HCT116 (cell line): Measurements from ENCODE around the gene RASGRF2.

ENCODE experiments used
- CEBPB ChIP-seq: IDR thresholded peaks from 2 replicates; pipeline ENCODE4 v1.6.1; 2012; ENCODE audit warnings: low read depth
- EZH2 ChIP-seq: fragments of 200-600 bp; sonication (generic); IDR thresholded peaks from 2 replicates; pipeline ENCODE4 v1.6.1; 2017; ENCODE audit warnings: antibody characterized with exemption, mixed run types
- POLR2A ChIP-seq: IDR thresholded peaks from 2 replicates; pipeline ENCODE4 v1.7.0; 2011; ENCODE audit warnings: borderline replicate concordance; ENCODE audit not compliant: insufficient read depth, insufficient read length; ENCODE audit errors: extremely low read depth
- POLR2AphosphoS5 ChIP-seq: IDR thresholded peaks from 2 replicates; pipeline ENCODE4 v1.6.1; 2011; ENCODE audit warnings: mild to moderate bottlenecking, low read depth, low read length, moderate library complexity
- SIN3A ChIP-seq: IDR thresholded peaks from 2 replicates; pipeline ENCODE4 v1.6.1; 2012; ENCODE audit warnings: low read depth
- SRF ChIP-seq: IDR thresholded peaks from 2 replicates; pipeline ENCODE4 v1.6.1; 2012; ENCODE audit warnings: low read depth
- TCF7L2 ChIP-seq: IDR thresholded peaks from 2 replicates; pipeline ENCODE4 v1.7.0; 2011; ENCODE audit warnings: borderline replicate concordance, inconsistent platforms; ENCODE audit not compliant: insufficient read depth, insufficient read length; ENCODE audit errors: extremely low read depth
- YY1 ChIP-seq: IDR thresholded peaks from 2 replicates; pipeline ENCODE4 v1.6.1; 2011; ENCODE audit warnings: low read length, low read depth, moderate library complexity, mild to moderate bottlenecking; ENCODE audit not compliant: insufficient replicate concordance; ENCODE audit errors: extremely low read depth
- ZFX ChIP-seq: fragments of 450-650 bp; IDR thresholded peaks from 2 replicates; pipeline ENCODE4 v1.6.1; 2017
- ZNF274 ChIP-seq: fragments of 200-500 bp; sonication (Bioruptor generic); IDR thresholded peaks from 2 replicates; pipeline ENCODE4 v1.6.1; 2014; ENCODE audit warnings: mild to moderate bottlenecking, low read depth, low read length, inconsistent platforms
- TF ChIP-seq, protein P1 (sequence below), 3 experiments: fragments of 200-600 bp in 1 of 3; sonication (generic) in 1 of 3; IDR thresholded peaks in 2 of 3; conservative IDR thresholded peaks in 1 of 3; 2 replicates each; pipeline ENCODE4 v1.5.1; 2012 to 2017; ENCODE audit warnings: low read depth in 2 of 3, low read length in 2 of 3, antibody characterized with exemption in 1 of 3, borderline replicate concordance in 1 of 3, control low read depth in 1 of 3, mild to moderate bottlenecking in 1 of 3, mixed read lengths in 1 of 3, mixed run types in 1 of 3, moderate library complexity in 1 of 3; ENCODE audit not compliant: insufficient read depth in 1 of 3
- TF ChIP-seq, protein P2 (sequence below): IDR thresholded peaks from 2 replicates; pipeline ENCODE4 v1.6.1; 2012

DNA sequence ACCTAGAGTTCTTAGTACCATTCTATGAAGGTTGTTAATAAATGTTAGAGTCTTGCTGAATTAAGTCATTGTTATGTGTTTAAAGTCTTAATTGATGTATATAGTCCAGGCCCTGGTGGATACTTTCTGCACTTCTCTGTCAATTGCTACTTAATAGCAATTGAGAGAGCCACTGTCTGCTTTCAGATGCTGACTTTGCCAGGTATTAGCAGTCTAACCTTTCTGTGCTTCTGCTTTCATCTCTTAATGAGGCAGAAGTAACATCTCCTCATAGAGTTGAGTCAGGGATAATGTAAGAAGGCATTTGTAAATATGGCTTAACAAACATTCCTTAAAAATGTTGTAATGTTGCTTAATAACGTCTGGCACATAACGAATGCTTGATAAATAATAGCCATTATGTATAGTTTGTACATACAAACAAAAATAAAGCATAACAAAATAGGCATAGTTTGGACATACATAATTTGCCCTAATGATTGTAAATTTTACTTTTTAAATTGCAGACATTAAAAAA, 28.3 kb downstream of the RASGRF2 start:
- TF ChIP-seq, protein P1, sequence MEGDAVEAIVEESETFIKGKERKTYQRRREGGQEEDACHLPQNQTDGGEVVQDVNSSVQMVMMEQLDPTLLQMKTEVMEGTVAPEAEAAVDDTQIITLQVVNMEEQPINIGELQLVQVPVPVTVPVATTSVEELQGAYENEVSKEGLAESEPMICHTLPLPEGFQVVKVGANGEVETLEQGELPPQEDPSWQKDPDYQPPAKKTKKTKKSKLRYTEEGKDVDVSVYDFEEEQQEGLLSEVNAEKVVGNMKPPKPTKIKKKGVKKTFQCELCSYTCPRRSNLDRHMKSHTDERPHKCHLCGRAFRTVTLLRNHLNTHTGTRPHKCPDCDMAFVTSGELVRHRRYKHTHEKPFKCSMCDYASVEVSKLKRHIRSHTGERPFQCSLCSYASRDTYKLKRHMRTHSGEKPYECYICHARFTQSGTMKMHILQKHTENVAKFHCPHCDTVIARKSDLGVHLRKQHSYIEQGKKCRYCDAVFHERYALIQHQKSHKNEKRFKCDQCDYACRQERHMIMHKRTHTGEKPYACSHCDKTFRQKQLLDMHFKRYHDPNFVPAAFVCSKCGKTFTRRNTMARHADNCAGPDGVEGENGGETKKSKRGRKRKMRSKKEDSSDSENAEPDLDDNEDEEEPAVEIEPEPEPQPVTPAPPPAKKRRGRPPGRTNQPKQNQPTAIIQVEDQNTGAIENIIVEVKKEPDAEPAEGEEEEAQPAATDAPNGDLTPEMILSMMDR (IDR thresholded peaks at IDR 0.05 in 2 of 3, conservative IDR thresholded peaks at IDR 0.05 in 1 of 3; ENCODE audit: borderline replicate concordance in 1 of 3, insufficient read depth in 1 of 3, low read depth in 2 of 3, low read length in 2 of 3), result no peak
- no peak for TF ChIP-seq EZH2
- TF ChIP-seq SIN3A, result no peak
- TF ChIP-seq ZNF274, result no peak
- TF ChIP-seq, protein P2, sequence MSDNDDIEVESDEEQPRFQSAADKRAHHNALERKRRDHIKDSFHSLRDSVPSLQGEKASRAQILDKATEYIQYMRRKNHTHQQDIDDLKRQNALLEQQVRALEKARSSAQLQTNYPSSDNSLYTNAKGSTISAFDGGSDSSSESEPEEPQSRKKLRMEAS, result no peak
- TF ChIP-seq POLR2A, result no peak
- TF ChIP-seq CEBPB, result no peak
- TF ChIP-seq YY1, result no peak
- TF ChIP-seq TCF7L2, result no peak
- TF ChIP-seq SRF, result no peak
- TF ChIP-seq ZFX, result no peak
- no peak for TF ChIP-seq POLR2AphosphoS5
